MM.1S (cell line): ENCODE data around the gene GPR17.

Experiments used
- EZH2 ChIP-seq: fragments of 300-600 bp; sonication (generic); optimal IDR thresholded peaks from 2 replicates; pipeline ENCODE3; 2017; ENCODE audit warnings: low read depth, mild to moderate bottlenecking, antibody characterized with exemption, low read length, mixed read lengths
- TF ChIP-seq, protein P1 (sequence below): fragments of 300-600 bp; sonication (generic); IDR thresholded peaks from 2 replicates; pipeline ENCODE4 v1.5.1; 2016; ENCODE audit warnings: antibody characterized with exemption, low read length, mixed read lengths

DNA sequence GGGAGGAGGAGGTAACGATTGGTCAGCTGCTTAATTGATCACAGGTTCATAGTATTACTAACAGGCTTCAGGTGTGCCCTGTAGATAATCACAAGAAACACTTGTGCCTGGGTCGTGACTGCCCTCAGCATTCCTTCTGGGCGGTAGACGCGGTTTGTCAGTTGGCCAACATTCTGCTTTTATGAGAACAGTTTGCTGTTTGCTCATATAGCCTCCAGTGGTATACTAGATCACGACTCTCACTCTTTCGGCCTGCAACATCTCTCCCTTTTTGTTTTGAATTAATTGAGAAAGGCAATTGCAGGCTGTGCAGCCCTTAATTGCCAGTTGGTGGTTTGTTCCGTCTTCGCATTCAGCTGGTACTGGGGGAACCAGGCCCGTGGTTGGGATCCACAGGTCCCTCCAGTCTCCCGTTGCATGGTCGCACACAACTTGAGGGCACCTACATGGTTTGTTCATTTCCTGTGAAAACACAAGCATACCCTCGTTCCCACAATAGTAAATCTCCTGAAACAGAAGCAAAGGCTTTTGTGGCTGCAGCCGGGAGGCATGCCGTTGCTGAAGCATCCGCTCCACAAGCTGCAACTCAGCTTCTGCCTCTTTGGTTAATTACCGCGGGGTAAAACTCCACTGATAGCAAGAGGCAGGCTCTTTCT is 30.3 kb upstream of the GPR17 start:
- TF ChIP-seq EZH2, result no peak
- TF ChIP-seq, protein P1, sequence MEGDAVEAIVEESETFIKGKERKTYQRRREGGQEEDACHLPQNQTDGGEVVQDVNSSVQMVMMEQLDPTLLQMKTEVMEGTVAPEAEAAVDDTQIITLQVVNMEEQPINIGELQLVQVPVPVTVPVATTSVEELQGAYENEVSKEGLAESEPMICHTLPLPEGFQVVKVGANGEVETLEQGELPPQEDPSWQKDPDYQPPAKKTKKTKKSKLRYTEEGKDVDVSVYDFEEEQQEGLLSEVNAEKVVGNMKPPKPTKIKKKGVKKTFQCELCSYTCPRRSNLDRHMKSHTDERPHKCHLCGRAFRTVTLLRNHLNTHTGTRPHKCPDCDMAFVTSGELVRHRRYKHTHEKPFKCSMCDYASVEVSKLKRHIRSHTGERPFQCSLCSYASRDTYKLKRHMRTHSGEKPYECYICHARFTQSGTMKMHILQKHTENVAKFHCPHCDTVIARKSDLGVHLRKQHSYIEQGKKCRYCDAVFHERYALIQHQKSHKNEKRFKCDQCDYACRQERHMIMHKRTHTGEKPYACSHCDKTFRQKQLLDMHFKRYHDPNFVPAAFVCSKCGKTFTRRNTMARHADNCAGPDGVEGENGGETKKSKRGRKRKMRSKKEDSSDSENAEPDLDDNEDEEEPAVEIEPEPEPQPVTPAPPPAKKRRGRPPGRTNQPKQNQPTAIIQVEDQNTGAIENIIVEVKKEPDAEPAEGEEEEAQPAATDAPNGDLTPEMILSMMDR, result no peak
